ENCODE data around the gene LMAN1L. TPM values are rescaled to one million over a fixed set of nuclear protein-coding genes. Genes with fewer than 3 reads are reported as not detected.

Gene LMAN1L
- total RNA-seq = not detected in 2 replicates

GRCh38 chr15:74812533-74812932, at the start of gene LMAN1L:
Gene LMAN1L, plus strand, starts transcription at chr15:74812835. Its CDS starts 20 bp downstream, at chr15:74812855.

GRCh38 chr15:74781431-74782258, 31.0 kb upstream of the LMAN1L start, which contains the start of gene CSK:
Gene CSK, plus strand, starts transcription at chr15:74782080. Its CDS starts 16,218 bp downstream, at chr15:74798298.

GRCh38 chr15:74826364-74826819, 13.8 kb downstream of the LMAN1L start, which contains the start of gene CPLX3:
Gene CPLX3, plus strand, starts transcription at chr15:74826627. Its CDS starts 77 bp downstream, at chr15:74826704.

GRCh38 chr15:74842581-74843444, 30.2 kb downstream of the LMAN1L start, which contains the start of gene ULK3:
Gene ULK3, minus strand, starts transcription at chr15:74843156. Its CDS starts 51 bp downstream, at chr15:74843105.

GRCh38 chr15:74873036-74873755, 60.6 kb downstream of the LMAN1L start, which contains the start of gene SCAMP2:
Gene SCAMP2, minus strand, starts transcription at chr15:74873365. Its CDS starts 110 bp downstream, at chr15:74873255.

Other genes starting within 250 kb of the LMAN1L start
- gene CLK3, start 197.0 kb upstream of the LMAN1L start, total RNA-seq = 63.9 and 64.1 TPM in 2 replicates
- gene EDC3, start 116.8 kb upstream of the LMAN1L start, total RNA-seq = 15.8 and 16.1 TPM in 2 replicates
- 30.3 and 34.7 TPM in 2 replicates for gene CYP1A1, start 87.3 kb upstream of the LMAN1L start, total RNA-seq
- gene CYP1A2, start 64.0 kb upstream of the LMAN1L start, total RNA-seq = not detected in 2 replicates
- 30.0 and 30.9 TPM in 2 replicates for gene CSK, start 30.8 kb upstream of the LMAN1L start, total RNA-seq
- not detected in 2 replicates for gene CPLX3, start 13.8 kb downstream of the LMAN1L start, total RNA-seq
- gene ULK3, start 30.3 kb downstream of the LMAN1L start, total RNA-seq = 33.4 and 36.1 TPM in 2 replicates
- 71.6 and 77.7 TPM in 2 replicates for gene SCAMP2, start 60.5 kb downstream of the LMAN1L start, total RNA-seq
- 35.4 and 42.9 TPM in 2 replicates for gene MPI, start 77.2 kb downstream of the LMAN1L start, total RNA-seq
- 21.5 and 21.8 TPM in 2 replicates for gene FAM219B, start 94.0 kb downstream of the LMAN1L start, total RNA-seq
- gene COX5A, start 125.2 kb downstream of the LMAN1L start, total RNA-seq = 199 and 206 TPM in 2 replicates
- 24.3 and 27.0 TPM in 2 replicates for gene RPP25, start 143.9 kb downstream of the LMAN1L start, total RNA-seq
- gene SCAMP5, start 182.7 kb downstream of the LMAN1L start, total RNA-seq = 3.6 and 4.3 TPM in 2 replicates
- gene PPCDC, start 210.8 kb downstream of the LMAN1L start, total RNA-seq = 19.5 and 28.9 TPM in 2 replicates